Heart right ventricle (tissue), 16 donors: Measurements from ENCODE around the gene FASTKD3. TPM values are rescaled to one million over a fixed set of nuclear protein-coding genes. Genes with fewer than 3 reads are reported as not detected.

Experiments
- ATAC-seq, 8 donors: fragments of 200-7000 bp; cut with Tn5 transposase; one replicate each; pipeline ENCODE4 v1.9.1; 2020; ENCODE audit warnings: mild to moderate bottlenecking in 8 of 8, moderate library complexity in 8 of 8, moderate number of reproducible peaks in 1 of 8
- DNase-seq, 2 donors: peaks; one replicate each; pipeline ENCODE4 v3.0.0-alpha.2; 2020
- H3K27ac ChIP-seq, 10 donors: fragments of 200-600 bp; sonication (generic) in 2 of 10; one replicate each; pipeline versions ENCODE4 v1.5.0 to v1.8.0; 2020 to 2022; ENCODE audit warnings: mild to moderate bottlenecking in 3 of 10
- H3K27me3 ChIP-seq, 7 donors: fragments of 200-600 bp; one replicate each; pipeline ENCODE4 v1.8.0; 2021 to 2022; ENCODE audit warnings: mild to moderate bottlenecking in 2 of 7
- H3K36me3 ChIP-seq, 9 donors: fragments of 200-600 bp; sonication (generic) in 1 of 9; one replicate each; pipeline versions ENCODE4 v1.5.0 to v1.8.0; 2020 to 2022; ENCODE audit warnings: mild to moderate bottlenecking in 2 of 9
- H3K4me1 ChIP-seq, 9 donors: fragments of 200-600 bp; sonication (generic) in 1 of 9; one replicate each; pipeline versions ENCODE4 v1.5.0 to v1.8.0; 2020 to 2022; ENCODE audit warnings: mild to moderate bottlenecking in 4 of 9
- H3K4me3 ChIP-seq, 10 donors: fragments of 200-600 bp; sonication (generic) in 2 of 10; one replicate each; pipeline versions ENCODE4 v1.5.0 to v1.8.0; 2020 to 2022; ENCODE audit warnings: mild to moderate bottlenecking in 7 of 10, moderate library complexity in 2 of 10
- H3K9me3 ChIP-seq, 11 donors: fragments of 200-600 bp in 10 of 11; sonication (generic) in 2 of 11; one replicate each; pipeline versions ENCODE4 v1.5.0 to v1.8.0; 2013 to 2022; ENCODE audit warnings: mild to moderate bottlenecking in 2 of 11, control low read depth in 1 of 11, moderate library complexity in 1 of 11
- WGBS, 2 donors: extraction: QIAGEN DNeasy Blood & Tissue Kit; methylation state at CpG; one replicate each; pipeline ENCODE4 v1.1.7; 2013; ENCODE audit warnings: inconsistent platforms in 1 of 2; 5-methylcytosine and 5-hydroxymethylcytosine counted together
- intact Hi-C, 10 donors: fragments of 100-400 bp; cut with DNase I; formaldehyde crosslinking; loops; one replicate each; pipeline versions ENCODE4 v1.11.1 to v1.14.2; 2022
- polyA plus RNA-seq, 2 donors: library from polyadenylated mRNA; stranded (reverse); fragments of 200-250 nt; gene quantifications; one replicate each; pipeline ENCODE4 v1.2.3, GENCODE V29; 2013
- total RNA-seq, 10 donors: library from RNA; stranded (reverse); fragmentation: NEBNext Ultra II Directional in 3 of 10; extraction: Animal tissue kit (Norgen Biotek cat#: 25700) in 3 of 10; gene quantifications; one replicate each; pipeline versions ENCODE4 v1.2.1 to v1.2.4, GENCODE V29; 2021 to 2023
- TF ChIP-seq, protein P1 (sequence below), 9 donors: fragments of 200-600 bp; sonication (generic) in 2 of 9; IDR thresholded peaks; one replicate each; pipeline versions ENCODE4 v1.5.0 to v1.8.0; 2021 to 2022; ENCODE audit warnings: antibody characterized with exemption in 9 of 9, mild to moderate bottlenecking in 5 of 9, moderate library complexity in 1 of 9
- donor health status: Arrhythmogenic right ventricular cardiomyopathy.
- donor health status: ischemic (EF 13 %, LVEDD 7.1; RV severe dilation, severe dysfunction).
- donor health status: healthy with polysubstance abuse.
- donor health status: DM: no; HTN: yes; CAD: no.
- donor health status: DM: no; HTN: no; CAD: no.
- donor health status: ischemic (EF 25% LVEDD 6.9; RV normal size, moderate dysfunction).
- donor health status: ischemic (EF 25% LVEDD 5.7; RV mildly dilated, moderate dysfunction).
- donor health status: healthy.
- donor health status: DM: yes; HTN: yes; CAD: no.
- donor health status: Ischemic cardiomyopathy.
- donor health status: ischemic (EF 35%, LVEDD 5.7; RV mildly dilated, moderate dysfunction).
- donor health status: nonischemic (EF 11% LVEDD 7.7; RV severe dilation, severe dysfunction).
- donor health status: DM: yes; HTN: yes; CAD: no.
- donor health status: PGD.
- donor health status: ischemic (EF 29% LVEDD 5.4; RV normal size, mild dysfunction).
- donor health status: nonischemic (EF 23%, LVEDD 6.1; RV moderate dilation, normal function).

FASTKD3 gene
- total and polyA plus RNA-seq, 12 donors, result 3.1 to 24.7 (median 5.1) TPM

GRCh38 chr5:7852542-7852941 is 16.3 kb downstream of the FASTKD3 start:
- intact Hi-C loops, result no loop called here
- ATAC-seq, result peak in 4 of 8 donors; percentile 17 to 36 (median 30)
- 49 to 62% methylated on average over 1 of the region's 1 CpG for WGBS, 2 donors

DNA sequence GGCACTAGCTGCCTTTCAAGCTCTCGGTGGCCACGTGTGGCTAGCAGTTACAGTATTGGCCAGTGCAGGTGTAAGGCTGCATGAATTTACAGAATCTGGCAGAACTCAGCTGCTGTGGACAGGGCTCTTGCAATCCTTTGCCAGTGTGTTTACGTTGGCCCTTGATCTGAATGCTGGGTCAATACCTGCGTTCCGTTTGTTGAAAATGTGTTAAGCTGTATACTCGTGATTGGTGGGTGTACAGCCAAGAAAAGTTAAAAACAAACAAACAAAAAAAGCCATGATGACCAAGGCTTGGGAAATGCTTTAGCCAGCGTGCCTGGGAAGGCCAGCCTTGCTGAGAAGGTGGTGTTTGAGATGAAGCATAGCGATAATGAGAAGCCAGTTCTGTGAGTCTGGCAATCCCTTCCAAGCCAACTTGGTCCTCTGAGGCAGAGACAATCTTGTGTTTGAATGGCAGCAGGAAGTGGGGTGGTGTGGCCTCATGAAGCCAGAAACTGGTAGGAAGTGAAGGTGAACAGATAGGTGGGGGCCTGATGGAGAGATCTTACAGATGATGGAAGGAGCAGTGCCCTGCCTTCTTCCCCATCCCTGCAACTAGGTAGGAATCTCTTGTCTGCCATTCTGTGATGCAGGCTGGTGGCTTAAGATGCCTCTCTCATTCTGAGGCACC is 17.1 kb downstream of the FASTKD3 start:
- Histone ChIP-seq H3K4me1 (peaks cover 7 to 27% (median 11%) of the 10 kb centered on the region in 9 donors), H3K27me3 (peaks cover 18 to 52% (median 33%) of the 10 kb centered on the region in 7 donors), H3K4me3 (no peak overlapping the region), H3K27ac (no peak overlapping the region), H3K9me3 (no peaks in the 10 kb centered on the region), H3K36me3 (no peaks in the 10 kb centered on the region)
- TF ChIP-seq, protein P1, sequence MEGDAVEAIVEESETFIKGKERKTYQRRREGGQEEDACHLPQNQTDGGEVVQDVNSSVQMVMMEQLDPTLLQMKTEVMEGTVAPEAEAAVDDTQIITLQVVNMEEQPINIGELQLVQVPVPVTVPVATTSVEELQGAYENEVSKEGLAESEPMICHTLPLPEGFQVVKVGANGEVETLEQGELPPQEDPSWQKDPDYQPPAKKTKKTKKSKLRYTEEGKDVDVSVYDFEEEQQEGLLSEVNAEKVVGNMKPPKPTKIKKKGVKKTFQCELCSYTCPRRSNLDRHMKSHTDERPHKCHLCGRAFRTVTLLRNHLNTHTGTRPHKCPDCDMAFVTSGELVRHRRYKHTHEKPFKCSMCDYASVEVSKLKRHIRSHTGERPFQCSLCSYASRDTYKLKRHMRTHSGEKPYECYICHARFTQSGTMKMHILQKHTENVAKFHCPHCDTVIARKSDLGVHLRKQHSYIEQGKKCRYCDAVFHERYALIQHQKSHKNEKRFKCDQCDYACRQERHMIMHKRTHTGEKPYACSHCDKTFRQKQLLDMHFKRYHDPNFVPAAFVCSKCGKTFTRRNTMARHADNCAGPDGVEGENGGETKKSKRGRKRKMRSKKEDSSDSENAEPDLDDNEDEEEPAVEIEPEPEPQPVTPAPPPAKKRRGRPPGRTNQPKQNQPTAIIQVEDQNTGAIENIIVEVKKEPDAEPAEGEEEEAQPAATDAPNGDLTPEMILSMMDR (IDR thresholded peaks at IDR 0.05), result no peak
- WGBS, 2 donors, result 82 to 83% methylated on average over 8 of the region's 8 CpGs
- intact Hi-C loops, result no loop called here
- ATAC-seq, result no peak
- no peak for DNase-seq

More at GRCh38 chr5:7852542-7852941, 16.3 kb downstream of the FASTKD3 start:
- no peak for DNase-seq
- no peaks in the 10 kb centered on the region for H3K9me3 ChIP-seq
- H3K4me3 ChIP-seq, result no peak overlapping the region
- no peak overlapping the region for H3K27ac ChIP-seq
- TF ChIP-seq, protein P1 (IDR thresholded peaks at IDR 0.05), result no peak
- H3K27me3 ChIP-seq, result peaks cover 18 to 44% (median 26%) of the 10 kb centered on the region in 7 donors
- peaks cover 0 to 3% (median 0%) of the 10 kb centered on the region in 9 donors for H3K36me3 ChIP-seq
- H3K4me1 ChIP-seq, result peaks cover 7 to 27% (median 11%) of the 10 kb centered on the region in 9 donors

- Histone ChIP-seq H3K4me3 (peak overlapping the region in 9 of 10 donors; percentile 38 to 63 (median 54)), H3K9me3 (no peaks in the 10 kb centered on the region), H3K27me3 (peaks cover 18 to 53% (median 39%) of the 10 kb centered on the region in 7 donors), H3K36me3 (no peaks in the 10 kb centered on the region), H3K27ac (no peak overlapping the region), H3K4me1 (peaks cover 7 to 27% (median 11%) of the 10 kb centered on the region in 9 donors)
- intact Hi-C loops, result no loop called here
- ATAC-seq (peak in 1 of 8 donors; percentile 21), DNase-seq (no peak)
- 58 to 59% methylated on average over 16 of the region's 16 CpGs for WGBS, 2 donors
- TF ChIP-seq, protein P1 (IDR thresholded peaks at IDR 0.05), result peak in 2 of 9 donors; percentile 1 to 2
Measured at GRCh38 chr5:7851240-7851592, 17.6 kb downstream of the FASTKD3 start.

GRCh38 chr5:7850395-7851239 is 18.2 kb downstream of the FASTKD3 start, which contains the start of gene CFAP90:
TSS of gene CFAP90 (minus strand) at chr5:7851133. CDS start at chr5:7851021, 112 bp downstream.
- peaks cover 18 to 53% (median 41%) of the 10 kb centered on the region in 7 donors for H3K27me3 ChIP-seq
- ATAC-seq, result peak; percentile 56 to 76 (median 63)

More at GRCh38 chr5:7850395-7851239, 18.2 kb downstream of the FASTKD3 start, which contains the start of gene CFAP90:
- peak within 1 kb of the TSS; percentile 4 to 63 (median 52) for H3K4me3 ChIP-seq
- peak; percentile 34 to 42 for DNase-seq
- H3K27ac ChIP-seq, result no peak within 1 kb of the TSS
- intact Hi-C loops, result no loop called here
- no peaks in the 10 kb centered on the region for H3K9me3 ChIP-seq
- TF ChIP-seq, protein P1 (IDR thresholded peaks at IDR 0.05), result peak in 6 of 9 donors; percentile 11 to 39 (median 29)
- no peaks in the 10 kb centered on the region for H3K36me3 ChIP-seq
- WGBS, 2 donors, result 1 to 2% methylated on average over 44 to 76 of the region's 76 CpGs
- peaks cover 7 to 27% (median 11%) of the 10 kb centered on the region in 9 donors for H3K4me1 ChIP-seq
